C4-2B (cell line): Measurements from ENCODE around the gene PDZRN4.
"Not testable (repeated sequence)": the region's sequence is repeated elsewhere in the genome, so short reads cannot be mapped to it uniquely, and the experiment has no call there.

Source experiments
- CTCF ChIP-seq: fragments of 450-650 bp; conservative IDR thresholded peaks from 2 replicates; pipeline ENCODE4 v1.5.1; 2017; ENCODE audit warnings: mild to moderate bottlenecking
- ZFX ChIP-seq: fragments of 450-650 bp; IDR thresholded peaks from 2 replicates; pipeline ENCODE4 v1.6.1; 2017

DNA sequence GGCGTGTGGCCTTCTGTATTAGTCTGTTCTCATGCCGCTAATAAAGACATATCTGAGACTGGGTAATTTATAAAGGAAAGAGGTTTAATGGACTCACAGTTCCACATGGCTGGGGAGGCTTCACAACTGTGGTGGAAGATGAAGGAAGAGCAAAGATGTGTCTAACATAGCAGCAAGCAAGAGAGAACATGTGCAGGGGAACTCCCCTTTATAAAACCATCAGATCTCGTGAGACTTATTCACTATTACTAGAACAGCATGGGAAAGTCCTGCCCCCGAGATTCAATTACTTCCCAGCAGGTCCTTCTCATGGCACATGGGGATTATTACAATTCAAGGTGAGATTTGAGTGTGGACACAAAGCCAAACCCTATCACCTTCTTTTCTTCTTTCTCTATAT is 124.3 kb downstream of the PDZRN4 start:
- TF ChIP-seq CTCF, ZFX: not testable (repeated sequence)
